ENCODE data around the gene TCERG1.
A peak's percentile ranks its signal among the peaks of the same experiment; 100 is the strongest.

The TCERG1 gene

GRCh38 chr5:146528236-146528635, 81.1 kb downstream of the TCERG1 start:
- no peak for DNase-seq
- Histone ChIP-seq H3K4me3 (no peak overlapping the region), H3K27ac (no peak overlapping the region), H3K27me3 (no peaks in the 10 kb centered on the region), H3K36me3 (no peaks in the 10 kb centered on the region), H3K9me3 (no peaks in the 10 kb centered on the region), H3K4me1 (no peaks in the 10 kb centered on the region)
- intact Hi-C loops (cut with DNase I; ENCODE audit: low total_unique reads): no loop called here
- peak in 1 of 2 experiments; percentile 7 for TF ChIP-seq CTCF (IDR thresholded peaks at IDR 0.05)

- no peaks in the 10 kb centered on the region for H3K27me3 ChIP-seq
- no peak for TF ChIP-seq CTCF (IDR thresholded peaks at IDR 0.05)
- intact Hi-C loops (cut with DNase I; ENCODE audit: low total_unique reads): loop anchor here (5.0 kb wide), 1 partner anchor 657 kb away; no protein-coding TSS in a partner anchor
Measured at GRCh38 chr5:146529984-146530383, 82.9 kb downstream of the TCERG1 start.

GRCh38 chr5:146533260-146533857, 86.2 kb downstream of the TCERG1 start:
- Histone ChIP-seq H3K4me1 (no peaks in the 10 kb centered on the region), H3K27ac (no peak overlapping the region), H3K36me3 (no peaks in the 10 kb centered on the region), H3K4me3 (no peak overlapping the region), H3K9me3 (no peaks in the 10 kb centered on the region), H3K27me3 (no peaks in the 10 kb centered on the region)
- DNase-seq: peak; percentile 64 to 75
- peak; percentile 75 to 76 for TF ChIP-seq CTCF (IDR thresholded peaks at IDR 0.05)
- intact Hi-C loops (cut with DNase I; ENCODE audit: low total_unique reads): loop anchor here (5.0 kb wide), 1 partner anchor 654 kb away; no protein-coding TSS in a partner anchor

More at GRCh38 chr5:146529984-146530383, 82.9 kb downstream of the TCERG1 start:
- Histone ChIP-seq H3K9me3 (no peaks in the 10 kb centered on the region), H3K27ac (no peak overlapping the region), H3K4me3 (no peak overlapping the region), H3K4me1 (no peaks in the 10 kb centered on the region), H3K36me3 (no peaks in the 10 kb centered on the region)
- DNase-seq: no peak

- Histone ChIP-seq H3K9me3 (no peaks in the 10 kb centered on the region), H3K36me3 (no peaks in the 10 kb centered on the region), H3K4me1 (no peaks in the 10 kb centered on the region), H3K4me3 (no peak overlapping the region), H3K27ac (no peak overlapping the region), H3K27me3 (no peaks in the 10 kb centered on the region)
- no peak for TF ChIP-seq CTCF (IDR thresholded peaks at IDR 0.05)
- intact Hi-C loops (cut with DNase I; ENCODE audit: low total_unique reads): loop anchor here (5.0 kb wide), 1 partner anchor 653 kb away; no protein-coding TSS in a partner anchor
- DNase-seq: no peak
Measured at GRCh38 chr5:146533882-146534281, 86.7 kb downstream of the TCERG1 start.

- no peaks in the 10 kb centered on the region for H3K36me3 ChIP-seq
- DNase-seq: no peak
- no peak overlapping the region for H3K27ac ChIP-seq
- peaks cover 0 to 6% (median 2%) of the 10 kb centered on the region in 4 donors for H3K4me1 ChIP-seq
- H3K4me3 ChIP-seq: no peak overlapping the region
- no peak for TF ChIP-seq CTCF (IDR thresholded peaks at IDR 0.05)
- no peaks in the 10 kb centered on the region for H3K27me3 ChIP-seq
- no peaks in the 10 kb centered on the region for H3K9me3 ChIP-seq
- intact Hi-C loops (cut with DNase I; ENCODE audit: low total_unique reads): loop anchor here (5.0 kb wide), 1 partner anchor 1034 kb away; no protein-coding TSS in a partner anchor
Measured at GRCh38 chr5:146538432-146538831, 91.3 kb downstream of the TCERG1 start.
